ENCODE data around the gene HS2ST1. TPM values are rescaled to one million over a fixed set of nuclear protein-coding genes. Genes with fewer than 3 reads are reported as not detected.

Gene HS2ST1
- total RNA-seq, 4 donors from 2014 or later = 6.3 to 11.7 (median 10.3) TPM

DNA sequence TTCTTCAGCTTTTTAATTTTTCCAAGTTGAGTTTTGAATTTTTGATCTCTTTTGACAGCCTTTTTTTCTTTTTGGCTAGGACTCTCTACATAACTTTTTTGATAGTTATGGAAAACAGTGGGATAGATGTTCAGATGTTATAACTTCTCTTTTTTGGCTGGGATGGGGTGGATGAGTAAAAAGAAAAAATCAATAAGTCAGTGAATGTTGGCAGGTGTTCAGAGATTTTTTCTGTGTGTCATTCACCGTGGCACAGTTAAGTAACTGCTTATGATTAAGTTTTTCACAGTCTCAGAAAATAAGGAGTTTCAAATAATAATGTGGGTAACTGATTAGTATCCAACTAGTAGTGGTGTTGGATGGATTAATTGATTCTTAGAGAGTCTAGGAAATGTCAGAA lies 24.0 kb downstream of the HS2ST1 start:
- Histone ChIP-seq H3K4me3 (no peak overlapping the region), H3K27ac (no peak overlapping the region), H3K36me3 (no peaks in the 10 kb centered on the region), H3K9me3 (no peaks in the 10 kb centered on the region), H3K4me1 (no peaks in the 10 kb centered on the region), H3K27me3 (no peaks in the 10 kb centered on the region)
- 22% methylated on average over 1 of the region's 1 CpG for WGBS
- DNase-seq (ENCODE audit: low spot score in 2 of 2) = no peak
- TF ChIP-seq POLR2A (IDR thresholded peaks at IDR 0.05) (no peak), EP300 (IDR thresholded peaks at IDR 0.05) (no peak), POLR2AphosphoS5 (IDR thresholded peaks at IDR 0.05) (no peak)
- TF ChIP-seq, protein P1, sequence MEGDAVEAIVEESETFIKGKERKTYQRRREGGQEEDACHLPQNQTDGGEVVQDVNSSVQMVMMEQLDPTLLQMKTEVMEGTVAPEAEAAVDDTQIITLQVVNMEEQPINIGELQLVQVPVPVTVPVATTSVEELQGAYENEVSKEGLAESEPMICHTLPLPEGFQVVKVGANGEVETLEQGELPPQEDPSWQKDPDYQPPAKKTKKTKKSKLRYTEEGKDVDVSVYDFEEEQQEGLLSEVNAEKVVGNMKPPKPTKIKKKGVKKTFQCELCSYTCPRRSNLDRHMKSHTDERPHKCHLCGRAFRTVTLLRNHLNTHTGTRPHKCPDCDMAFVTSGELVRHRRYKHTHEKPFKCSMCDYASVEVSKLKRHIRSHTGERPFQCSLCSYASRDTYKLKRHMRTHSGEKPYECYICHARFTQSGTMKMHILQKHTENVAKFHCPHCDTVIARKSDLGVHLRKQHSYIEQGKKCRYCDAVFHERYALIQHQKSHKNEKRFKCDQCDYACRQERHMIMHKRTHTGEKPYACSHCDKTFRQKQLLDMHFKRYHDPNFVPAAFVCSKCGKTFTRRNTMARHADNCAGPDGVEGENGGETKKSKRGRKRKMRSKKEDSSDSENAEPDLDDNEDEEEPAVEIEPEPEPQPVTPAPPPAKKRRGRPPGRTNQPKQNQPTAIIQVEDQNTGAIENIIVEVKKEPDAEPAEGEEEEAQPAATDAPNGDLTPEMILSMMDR (IDR thresholded peaks at IDR 0.05) = no peak

GRCh38 chr1:86938855-86939254 lies 24.4 kb downstream of the HS2ST1 start:
- Histone ChIP-seq H3K4me3 (no peak overlapping the region), H3K27ac (no peak overlapping the region), H3K9me3 (no peaks in the 10 kb centered on the region), H3K27me3 (no peaks in the 10 kb centered on the region), H3K36me3 (no peaks in the 10 kb centered on the region), H3K4me1 (no peaks in the 10 kb centered on the region)
- TF ChIP-seq POLR2AphosphoS5 (IDR thresholded peaks at IDR 0.05) (no peak), EP300 (IDR thresholded peaks at IDR 0.05) (no peak), POLR2A (IDR thresholded peaks at IDR 0.05) (no peak)
- TF ChIP-seq, protein P1 (IDR thresholded peaks at IDR 0.05) = no peak
- DNase-seq (ENCODE audit: low spot score in 2 of 2) = no peak
- WGBS = 94% methylated on average over 2 of the region's 2 CpGs

GRCh38 chr1:86939406-86939805 lies 25.0 kb downstream of the HS2ST1 start:
- 69% methylated on average over 3 of the region's 3 CpGs for WGBS
- Histone ChIP-seq H3K27me3 (no peaks in the 10 kb centered on the region), H3K4me1 (no peaks in the 10 kb centered on the region)

DNA sequence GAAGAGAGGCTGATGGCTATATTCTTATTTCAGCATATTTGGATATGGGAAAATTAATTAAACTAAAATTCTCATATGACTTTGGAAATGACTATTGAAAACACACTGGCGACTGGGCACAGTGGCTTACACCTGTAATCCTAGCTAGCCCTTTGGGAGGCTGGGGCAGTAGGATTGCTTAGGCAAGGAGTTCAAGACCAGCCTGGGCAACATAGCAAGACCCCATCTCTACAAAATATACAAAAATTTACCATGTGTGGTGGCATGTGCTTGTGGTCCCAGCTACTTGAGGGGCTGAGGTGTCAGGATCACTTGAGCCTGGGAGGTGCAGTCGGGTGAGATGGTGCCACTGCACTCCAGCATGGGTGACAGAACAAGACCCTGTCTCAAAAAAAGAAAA lies 26.2 kb downstream of the HS2ST1 start:
- Histone ChIP-seq H3K27ac (no peak overlapping the region), H3K36me3 (no peaks in the 10 kb centered on the region), H3K4me1 (no peaks in the 10 kb centered on the region), H3K4me3 (no peak overlapping the region), H3K27me3 (no peaks in the 10 kb centered on the region), H3K9me3 (no peaks in the 10 kb centered on the region)
- DNase-seq (ENCODE audit: low spot score in 2 of 2) = no peak
- no peak for TF ChIP-seq POLR2AphosphoS5 (IDR thresholded peaks at IDR 0.05)
- TF ChIP-seq, protein P1 (IDR thresholded peaks at IDR 0.05) = no peak
- no peak for TF ChIP-seq POLR2A (IDR thresholded peaks at IDR 0.05)
- no peak for TF ChIP-seq EP300 (IDR thresholded peaks at IDR 0.05)
- WGBS = 100% methylated on average over 2 of the region's 2 CpGs

More at GRCh38 chr1:86939406-86939805, 25.0 kb downstream of the HS2ST1 start:
- Histone ChIP-seq H3K36me3 (no peaks in the 10 kb centered on the region), H3K4me3 (no peak overlapping the region), H3K27ac (no peak overlapping the region), H3K9me3 (no peaks in the 10 kb centered on the region)
- no peak for TF ChIP-seq POLR2A (IDR thresholded peaks at IDR 0.05)
- TF ChIP-seq EP300 (IDR thresholded peaks at IDR 0.05) = no peak
- no peak for TF ChIP-seq POLR2AphosphoS5 (IDR thresholded peaks at IDR 0.05)
- TF ChIP-seq, protein P1 (IDR thresholded peaks at IDR 0.05) = no peak
- DNase-seq (ENCODE audit: low spot score in 2 of 2) = no peak

- no peak overlapping the region for H3K27ac ChIP-seq
- no peaks in the 10 kb centered on the region for H3K9me3 ChIP-seq
- 49% methylated on average over 1 of the region's 1 CpG for WGBS
- no peaks in the 10 kb centered on the region for H3K4me1 ChIP-seq
- DNase-seq (ENCODE audit: low spot score in 2 of 2) = no peak
- TF ChIP-seq, protein P1 (IDR thresholded peaks at IDR 0.05) = no peak
- TF ChIP-seq POLR2AphosphoS5 (IDR thresholded peaks at IDR 0.05) (no peak), POLR2A (IDR thresholded peaks at IDR 0.05) (no peak), EP300 (IDR thresholded peaks at IDR 0.05) (no peak)
- no peak overlapping the region for H3K4me3 ChIP-seq
- no peaks in the 10 kb centered on the region for H3K36me3 ChIP-seq
- no peaks in the 10 kb centered on the region for H3K27me3 ChIP-seq
Observed at GRCh38 chr1:86942042-86942441, 27.6 kb downstream of the HS2ST1 start.
